Tibial nerve (tissue), 4 donors: Measurements from ENCODE around the gene OR2AE1.

Experiments
- CTCF ChIP-seq, 5 experiments: fragments of 200-600 bp in 3 of 5; fragments of 450-650 bp in 2 of 5; sonication (generic) in 3 of 5; IDR thresholded peaks; one replicate each; pipeline ENCODE4 v1.5.1; 2016 to 2019; ENCODE audit warnings: antibody characterized with exemption in 5 of 5, mild to moderate bottlenecking in 3 of 5, moderate library complexity in 2 of 5
- EP300 ChIP-seq, 2 donors: sonication (generic); formaldehyde crosslinking; IDR thresholded peaks; one replicate each; pipeline ENCODE4 v1.6.1; 2017; ENCODE audit warnings: antibody characterized with exemption in 2 of 2, mild to moderate bottlenecking in 1 of 2
- POLR2A ChIP-seq, 2 donors: fragments of 450-650 bp; IDR thresholded peaks; one replicate each; pipeline ENCODE4 v1.6.1; 2017; ENCODE audit warnings: antibody characterized with exemption in 2 of 2, mild to moderate bottlenecking in 2 of 2, moderate library complexity in 2 of 2

DNA sequence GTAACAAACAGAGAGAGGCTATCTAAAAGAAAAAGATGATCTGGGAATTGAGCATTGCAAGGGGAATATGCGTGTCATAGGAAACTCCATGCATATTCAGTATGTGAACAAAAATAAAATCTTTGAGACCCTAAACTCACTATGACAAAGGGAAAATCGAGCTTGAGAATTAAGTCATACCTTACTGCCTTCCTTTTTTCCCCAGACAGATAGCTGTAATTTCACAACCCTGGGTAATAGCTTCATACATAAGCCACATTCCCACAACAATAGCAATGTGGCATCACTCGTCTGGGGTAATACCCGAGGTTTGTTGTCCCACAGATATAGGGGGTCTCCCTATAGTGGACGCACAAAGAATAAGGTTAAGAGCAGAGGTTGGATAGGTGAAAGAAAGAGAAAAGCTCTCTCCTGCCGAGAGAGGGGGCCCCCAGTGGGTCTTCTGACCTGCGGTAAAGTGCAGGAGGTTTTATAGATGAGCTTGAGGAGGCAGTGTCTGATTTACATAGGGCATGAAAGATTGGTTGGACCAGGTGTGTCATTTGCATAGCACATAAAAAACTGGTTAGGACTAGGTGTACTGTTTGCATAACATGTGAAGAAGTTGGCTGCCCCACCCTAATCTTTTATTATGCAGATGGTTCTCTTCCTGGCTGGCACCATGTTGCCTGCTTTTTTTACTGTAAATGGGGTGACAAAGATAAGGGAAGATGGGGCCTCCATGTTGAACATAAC is 37.4 kb downstream of the OR2AE1 start:
- TF ChIP-seq POLR2A (IDR thresholded peaks at IDR 0.05), result no peak
- TF ChIP-seq EP300 (IDR thresholded peaks at IDR 0.05), result no peak
- TF ChIP-seq CTCF (IDR thresholded peaks at IDR 0.05), result no peak
